GM19043 (cell line): Measurements from ENCODE around the gene SORCS2.

Experiments used
- ATAC-seq: cut with Tn5 transposase; IDR thresholded peaks from one replicate; pipeline ENCODE4 v1.9.1; 2021; ENCODE audit warnings: low read depth; ENCODE audit not compliant: unreplicated experiment

Gene SORCS2

GRCh38 chr4:7457201-7458065 is 265.1 kb downstream of the SORCS2 start:
- ATAC-seq: no peak

- no peak for ATAC-seq
These were observed 265.7 kb downstream of the SORCS2 start for GRCh38 chr4:7458066-7458425.

GRCh38 chr4:7458477-7458876 is 266.1 kb downstream of the SORCS2 start:
- ATAC-seq: no peak

GRCh38 chr4:7459471-7459870 is 267.1 kb downstream of the SORCS2 start:
- no peak for ATAC-seq

- no peak for ATAC-seq
These were observed 268.2 kb downstream of the SORCS2 start for GRCh38 chr4:7460566-7460965.

GRCh38 chr4:7461230-7461629 is 268.9 kb downstream of the SORCS2 start:
- ATAC-seq: no peak

GRCh38 chr4:7462509-7462971 is 270.2 kb downstream of the SORCS2 start:
- ATAC-seq: no peak

GRCh38 chr4:7463566-7464258 is 271.4 kb downstream of the SORCS2 start:
- no peak for ATAC-seq

- ATAC-seq: no peak
These were observed 271.9 kb downstream of the SORCS2 start for GRCh38 chr4:7464259-7464655.

GRCh38 chr4:7465017-7465416 is 272.7 kb downstream of the SORCS2 start:
- ATAC-seq: no peak

- no peak for ATAC-seq
These were observed 273.9 kb downstream of the SORCS2 start for GRCh38 chr4:7466215-7466614.

GRCh38 chr4:7466904-7467303 is 274.6 kb downstream of the SORCS2 start:
- no peak for ATAC-seq

- no peak for ATAC-seq
These were observed 275.1 kb downstream of the SORCS2 start for GRCh38 chr4:7467471-7467870.

GRCh38 chr4:7469023-7469422 is 276.7 kb downstream of the SORCS2 start:
- no peak for ATAC-seq

- no peak for ATAC-seq
These were observed 277.8 kb downstream of the SORCS2 start for GRCh38 chr4:7470111-7470510.

GRCh38 chr4:7470522-7471128 is 278.3 kb downstream of the SORCS2 start:
- no peak for ATAC-seq

- ATAC-seq: no peak
These were observed 280.2 kb downstream of the SORCS2 start for GRCh38 chr4:7472442-7473013.

- no peak for ATAC-seq
These were observed 280.7 kb downstream of the SORCS2 start for GRCh38 chr4:7473081-7473480.

GRCh38 chr4:7474320-7474719 is 282.0 kb downstream of the SORCS2 start:
- no peak for ATAC-seq

- no peak for ATAC-seq
These were observed 282.9 kb downstream of the SORCS2 start for GRCh38 chr4:7475207-7475606.

- no peak for ATAC-seq
These were observed 284.5 kb downstream of the SORCS2 start for GRCh38 chr4:7476820-7477219.
